Measurements from ENCODE around the gene DCHS1. TPM values are rescaled to one million over a fixed set of nuclear protein-coding genes. Genes with fewer than 3 reads are reported as not detected.

DCHS1 gene
- total and polyA plus RNA-seq, 9 of the 15 experiments (the other 6 are each of a cell fraction or from before 2014, with no cell fraction given), result 0.04 to 0.49 (median 0.14) TPM; not detected in 2

DNA sequence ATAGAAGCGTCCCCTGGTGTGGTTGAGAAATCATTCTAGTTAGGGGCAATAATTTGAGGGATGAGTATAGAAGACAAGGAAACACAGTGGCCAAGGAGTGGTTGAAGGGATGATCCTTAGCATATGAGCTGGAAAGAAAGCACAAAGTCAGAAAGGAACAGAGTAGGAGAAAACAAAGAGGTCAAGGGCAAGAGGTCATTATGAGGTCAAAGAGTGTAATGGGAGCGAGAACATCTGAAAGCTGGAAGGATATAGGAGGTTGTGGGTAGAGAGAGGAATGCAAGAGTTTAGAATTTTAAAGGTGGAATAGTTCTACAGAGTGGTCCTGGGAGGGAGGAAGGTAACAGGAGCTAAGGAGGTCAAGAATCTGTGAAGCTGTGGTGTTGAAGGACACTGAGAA lies 2.0 kb downstream of the DCHS1 start:
- Histone ChIP-seq H3K9ac (ENCODE audit: insufficient read depth in 1 of 2, low read depth in 2 of 2, low read length in 2 of 2) (no peak overlapping the region), H3K4me1 (replicated peaks in 1 of 2; ENCODE audit: control insufficient read depth in 2 of 2, insufficient read depth in 2 of 2, low read length in 2 of 2) (peaks cover 9 to 16% of the 10 kb centered on the region in 2 experiments; a peak in 4 of 5 replicates), H3K4me3 (no peak overlapping the region), H4K20me1 (replicated peaks; ENCODE audit: control insufficient read depth, insufficient read depth, low read length) (no peaks in the 10 kb centered on the region), H3K27ac (ENCODE audit: extremely low read depth, low read depth, low read length) (no peak overlapping the region), H3K4me2 (ENCODE audit: insufficient read depth, low read length) (no peak overlapping the region), H3K9me3 (replicated peaks; ENCODE audit: control insufficient read depth, insufficient read depth, low read depth, low read length) (no peaks in the 10 kb centered on the region), H3K79me2 (ENCODE audit: control insufficient read depth, insufficient read depth, low read length) (no peaks in the 10 kb centered on the region), H3K9me1 (ENCODE audit: control insufficient read depth, insufficient read depth, low read length) (no peaks in the 10 kb centered on the region), H3K36me3 (ENCODE audit: control insufficient read depth, insufficient read depth, low read length) (no peaks in the 10 kb centered on the region), H3K27me3 (ENCODE audit: control insufficient read depth in 2 of 2, insufficient read depth in 2 of 2, low read length in 2 of 2) (no peaks in the 10 kb centered on the region), H2AFZ (ENCODE audit: low read depth, low read length) (no peak overlapping the region)
- WGBS (ENCODE audit: insufficient coverage, low coverage, missing lambda C conversion rate), result 57% methylated on average over 2 of the region's 2 CpGs
- ChIA-PET POLR2A (interaction anchor here (0.7 to 0.9 kb wide), 2 partner anchors 14 to 105 kb away, joined by 3 read pairs; no protein-coding TSS in a partner anchor), CTCF (ENCODE audit: low intra/inter-chr PET ratio) (no interaction called here)
- intact Hi-C loops (cut with micrococcal nuclease), result no loop called here
- in situ Hi-C loops (cut with MboI), result no loop called here
- no peak for DNase-seq (ENCODE audit: extremely low read depth in 1 of 4, low spot score in 3 of 4)
- no TSS peak for BruUV-seq (replicated peaks)
- no peak for ATAC-seq
- FAIRE-seq, result no peak
- no peak for TF ChIP-seq HNRNPL (IDR thresholded peaks at IDR 0.05; ENCODE audit: low read depth, low read length)
- peak; percentile 62; the same call in 1 of the 2 replicates for TF ChIP-seq NR2C1 (IDR thresholded peaks at IDR 0.05)
- TF ChIP-seq NR2C1 (tag; IDR thresholded peaks at IDR 0.05), result peak; percentile 52; the same call in 1 of the 2 replicates
- TF ChIP-seq ZNF146 (CRISPR knock-in tag; IDR thresholded peaks at IDR 0.05; ENCODE audit: unreplicated experiment), result no peak
- no peak for TF ChIP-seq NR2C2 (CRISPR knock-in tag; IDR thresholded peaks at IDR 0.05)
- TF ChIP-seq NR2C2 (tag; IDR thresholded peaks at IDR 0.05), result 0 out of 2 replicates have a peak, but pooled peaks have one; percentile 11
- TF ChIP-seq ESRRA (IDR thresholded peaks at IDR 0.05; ENCODE audit: borderline replicate concordance, low read depth), result peak; percentile 60; the same call in 1 of the 2 replicates
- TF ChIP-seq, protein P1, sequence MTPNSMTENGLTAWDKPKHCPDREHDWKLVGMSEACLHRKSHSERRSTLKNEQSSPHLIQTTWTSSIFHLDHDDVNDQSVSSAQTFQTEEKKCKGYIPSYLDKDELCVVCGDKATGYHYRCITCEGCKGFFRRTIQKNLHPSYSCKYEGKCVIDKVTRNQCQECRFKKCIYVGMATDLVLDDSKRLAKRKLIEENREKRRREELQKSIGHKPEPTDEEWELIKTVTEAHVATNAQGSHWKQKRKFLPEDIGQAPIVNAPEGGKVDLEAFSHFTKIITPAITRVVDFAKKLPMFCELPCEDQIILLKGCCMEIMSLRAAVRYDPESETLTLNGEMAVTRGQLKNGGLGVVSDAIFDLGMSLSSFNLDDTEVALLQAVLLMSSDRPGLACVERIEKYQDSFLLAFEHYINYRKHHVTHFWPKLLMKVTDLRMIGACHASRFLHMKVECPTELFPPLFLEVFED (CRISPR knock-in tag; conservative IDR thresholded peaks at IDR 0.05), result 0 out of 2 replicates have a peak, but pooled peaks have one; percentile 32

Measured in K562 (cell line).